WERI-Rb-1 (cell line): ENCODE measurements around the gene ABI1.
"Not testable (repeated sequence)": the region's sequence is repeated elsewhere in the genome, so short reads cannot be mapped to it uniquely, and the experiment has no call there.

Experiments used
- DNase-seq: peaks from one replicate; pipeline ENCODE4 v3.0.0-alpha.2; 2020
- H3K27ac ChIP-seq: fragments of 250-450 bp; sonication (Bioruptor Pico); 2 replicates; pipeline ENCODE4 v1.5.1; 2020; ENCODE audit warnings: mild to moderate bottlenecking, moderate library complexity
- H3K27me3 ChIP-seq: fragments of 250-450 bp; sonication (Bioruptor Pico); 2 replicates; pipeline ENCODE4 v1.5.1; 2021; ENCODE audit warnings: mild to moderate bottlenecking, low read depth, moderate library complexity; ENCODE audit not compliant: insufficient read depth, severe bottlenecking
- H3K36me3 ChIP-seq: fragments of 250-450 bp; sonication (Bioruptor Pico); 2 replicates; pipeline ENCODE4 v1.5.1; 2020; ENCODE audit warnings: mild to moderate bottlenecking, moderate library complexity
- H3K4me3 ChIP-seq: 2 replicates; pipeline ENCODE4 v1.5.1; 2011; ENCODE audit warnings: low read depth, mild to moderate bottlenecking, control low read depth, low read length
- H3K9me3 ChIP-seq: fragments of 250-450 bp; sonication (Bioruptor Pico); 2 replicates; pipeline ENCODE4 v1.5.1; 2021; ENCODE audit warnings: mild to moderate bottlenecking, moderate library complexity; ENCODE audit not compliant: severe bottlenecking
- TF ChIP-seq, protein P1 (sequence below): IDR thresholded peaks from 2 replicates; pipeline ENCODE4 v1.5.1; 2011; ENCODE audit warnings: low read depth, mild to moderate bottlenecking, control low read depth, inconsistent platforms, low read length

The ABI1 gene

DNA sequence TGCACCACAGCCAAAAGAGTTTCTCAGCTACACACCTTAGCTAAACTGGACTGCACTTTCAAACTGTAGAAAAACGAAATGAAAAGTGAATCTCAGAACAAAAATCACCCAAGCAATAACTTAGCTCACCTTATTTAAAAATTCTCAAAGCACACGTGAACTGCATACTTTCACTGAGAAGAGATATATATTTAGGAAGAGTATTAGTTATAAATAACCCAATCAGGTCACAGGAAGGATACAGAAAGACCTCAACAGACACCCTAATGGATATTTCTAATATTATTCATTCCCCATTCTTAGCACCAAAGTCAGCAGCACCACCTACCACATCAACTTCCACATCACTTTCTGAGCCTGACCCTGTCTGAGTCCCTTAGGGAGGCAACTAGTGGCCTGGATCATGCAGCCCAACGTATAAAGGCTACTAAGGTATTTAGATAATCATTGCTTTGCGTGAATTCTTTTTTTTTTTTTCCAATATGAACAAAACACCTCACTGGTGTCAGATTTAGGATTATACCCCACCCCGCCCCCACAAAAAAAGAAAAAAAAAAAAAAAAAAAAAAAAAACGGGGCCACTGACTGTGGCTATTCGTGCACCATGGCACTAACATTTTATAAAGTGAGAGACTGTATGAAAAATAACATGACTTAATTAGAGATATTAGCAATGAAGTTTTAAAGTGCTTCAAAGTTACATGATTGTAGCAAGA is 2.6 kb downstream of the ABI1 start:
- Histone ChIP-seq H3K27me3 (no peaks in the 10 kb centered on the region), H3K9me3 (no peaks in the 10 kb centered on the region), H3K36me3 (no peaks in the 10 kb centered on the region), H3K27ac (no peak overlapping the region), H3K4me3 (no peak overlapping the region)
- no peak for DNase-seq
- TF ChIP-seq, protein P1, sequence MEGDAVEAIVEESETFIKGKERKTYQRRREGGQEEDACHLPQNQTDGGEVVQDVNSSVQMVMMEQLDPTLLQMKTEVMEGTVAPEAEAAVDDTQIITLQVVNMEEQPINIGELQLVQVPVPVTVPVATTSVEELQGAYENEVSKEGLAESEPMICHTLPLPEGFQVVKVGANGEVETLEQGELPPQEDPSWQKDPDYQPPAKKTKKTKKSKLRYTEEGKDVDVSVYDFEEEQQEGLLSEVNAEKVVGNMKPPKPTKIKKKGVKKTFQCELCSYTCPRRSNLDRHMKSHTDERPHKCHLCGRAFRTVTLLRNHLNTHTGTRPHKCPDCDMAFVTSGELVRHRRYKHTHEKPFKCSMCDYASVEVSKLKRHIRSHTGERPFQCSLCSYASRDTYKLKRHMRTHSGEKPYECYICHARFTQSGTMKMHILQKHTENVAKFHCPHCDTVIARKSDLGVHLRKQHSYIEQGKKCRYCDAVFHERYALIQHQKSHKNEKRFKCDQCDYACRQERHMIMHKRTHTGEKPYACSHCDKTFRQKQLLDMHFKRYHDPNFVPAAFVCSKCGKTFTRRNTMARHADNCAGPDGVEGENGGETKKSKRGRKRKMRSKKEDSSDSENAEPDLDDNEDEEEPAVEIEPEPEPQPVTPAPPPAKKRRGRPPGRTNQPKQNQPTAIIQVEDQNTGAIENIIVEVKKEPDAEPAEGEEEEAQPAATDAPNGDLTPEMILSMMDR = no peak

GRCh38 chr10:26857553-26857952 is 3.2 kb downstream of the ABI1 start:
- H3K36me3 ChIP-seq, H3K27ac ChIP-seq, H3K27me3 ChIP-seq, H3K4me3 ChIP-seq, H3K9me3 ChIP-seq, DNase-seq: not testable (repeated sequence)

DNA sequence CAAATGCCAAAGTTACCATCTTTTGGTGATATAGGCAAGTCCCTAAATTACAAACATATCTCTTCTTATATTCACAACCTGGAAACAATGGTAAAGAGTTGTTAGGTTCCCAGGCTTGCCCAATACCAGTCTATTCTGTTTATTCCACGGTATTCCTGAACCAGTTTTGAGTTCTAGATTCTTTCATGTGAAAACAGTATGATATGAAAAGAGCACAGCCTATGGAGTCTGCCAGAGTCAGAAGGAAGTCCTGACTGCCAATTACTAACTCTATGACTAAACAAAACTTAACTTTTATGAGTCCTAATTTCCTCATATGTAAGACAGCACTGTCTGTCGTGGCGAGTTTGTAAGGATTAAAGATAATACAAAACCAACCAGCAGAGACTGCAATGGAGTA is 5.6 kb downstream of the ABI1 start:
- TF ChIP-seq, protein P1 = no peak
- Histone ChIP-seq H3K36me3 (no peaks in the 10 kb centered on the region), H3K4me3 (no peak overlapping the region), H3K9me3 (no peaks in the 10 kb centered on the region), H3K27me3 (no peaks in the 10 kb centered on the region), H3K27ac (no peak overlapping the region)
- DNase-seq = no peak

GRCh38 chr10:26854524-26854923 is 6.2 kb downstream of the ABI1 start:
- TF ChIP-seq, protein P1 = no peak
- no peaks in the 10 kb centered on the region for H3K9me3 ChIP-seq
- no peak for DNase-seq
- H3K27ac ChIP-seq = no peak overlapping the region
- H3K27me3 ChIP-seq = no peaks in the 10 kb centered on the region
- no peaks in the 10 kb centered on the region for H3K36me3 ChIP-seq
- H3K4me3 ChIP-seq = no peak overlapping the region

- H3K27me3 ChIP-seq = no peaks in the 10 kb centered on the region
- H3K9me3 ChIP-seq = no peaks in the 10 kb centered on the region
- TF ChIP-seq, protein P1 = no peak
- no peaks in the 10 kb centered on the region for H3K36me3 ChIP-seq
- DNase-seq = no peak
- H3K4me3 ChIP-seq = no peak overlapping the region
- no peak overlapping the region for H3K27ac ChIP-seq
Observed at GRCh38 chr10:26844396-26844975, 16.3 kb downstream of the ABI1 start.

DNA sequence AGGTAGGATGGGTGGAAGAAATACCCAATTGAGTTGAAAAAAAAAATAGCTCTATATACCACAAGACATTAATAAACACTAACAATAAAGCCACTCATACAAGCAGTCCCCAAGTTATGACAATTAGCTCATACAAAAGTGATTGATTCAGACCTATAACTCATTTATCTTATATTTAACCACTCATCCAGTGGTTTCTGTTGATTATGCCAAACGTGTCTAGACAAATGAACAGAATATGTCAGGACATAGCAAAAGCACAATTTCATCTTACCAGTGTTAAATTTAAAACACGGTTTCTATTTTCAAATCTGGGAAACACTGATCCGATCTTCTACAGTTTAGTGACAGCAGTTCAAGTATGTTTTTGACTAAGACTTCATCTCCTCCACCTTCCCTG is 17.0 kb downstream of the ABI1 start:
- no peak for DNase-seq
- no peak overlapping the region for H3K4me3 ChIP-seq
- no peaks in the 10 kb centered on the region for H3K27me3 ChIP-seq
- no peaks in the 10 kb centered on the region for H3K36me3 ChIP-seq
- no peak overlapping the region for H3K27ac ChIP-seq
- TF ChIP-seq, protein P1 = no peak
- H3K9me3 ChIP-seq = no peaks in the 10 kb centered on the region
